K562 (cell line): ENCODE results near the gene PGGHG. TPM values are rescaled to one million over a fixed set of nuclear protein-coding genes. Genes with fewer than 3 reads are reported as not detected.

ENCODE experiments used
- BDP1 ChIP-seq: IDR thresholded peaks from 3 replicates; pipeline ENCODE4 v1.6.1; 2011; ENCODE audit not compliant: insufficient read length, insufficient read depth
- CBFA2T3 ChIP-seq: fragments of 450-650 bp; IDR thresholded peaks from 2 replicates; pipeline ENCODE4 v1.6.1; 2017
- CBX2 ChIP-seq: fragments of 200-600 bp; sonication (generic); IDR thresholded peaks from one replicate; pipeline ENCODE4 v1.6.1; 2012; ENCODE audit warnings: mild to moderate bottlenecking, low read length, inconsistent platforms; ENCODE audit not compliant: insufficient read depth, poor library complexity, severe bottlenecking
- CSDE1 ChIP-seq, 2 experiments: fragments of 450-650 bp; IDR thresholded peaks; 2 replicates each; pipeline ENCODE4 v1.6.1; 2016; ENCODE audit warnings: mild to moderate bottlenecking in 1 of 2
- EP300 ChIP-seq: IDR thresholded peaks from 2 replicates; pipeline ENCODE4 v1.6.1; 2012; ENCODE audit warnings: low read length, improper control_type of control experiment
- ETV5 ChIP-seq: sonication (generic); formaldehyde crosslinking; IDR thresholded peaks from 2 replicates; pipeline ENCODE4 v1.4.0; 2020; ENCODE audit warnings: low read depth, mild to moderate bottlenecking, missing genetic modification reagents
- GTF2E2 ChIP-seq: fragments of 200-800 bp; sonication (Bioruptor generic); IDR thresholded peaks from 2 replicates; pipeline ENCODE4 v1.6.1; 2016; ENCODE audit warnings: missing genetic modification characterization, missing compliant biosample characterization
- HNRNPUL1 ChIP-seq: fragments of 200-400 bp; formaldehyde crosslinking; IDR thresholded peaks from 2 replicates; pipeline ENCODE4 v1.6.1; 2017; ENCODE audit warnings: low read length
- POLR2G ChIP-seq: fragments of 200-400 bp; formaldehyde crosslinking; IDR thresholded peaks from 2 replicates; pipeline ENCODE4 v1.6.1; 2017; ENCODE audit warnings: low read depth, mild to moderate bottlenecking, antibody characterized with exemption, low read length, moderate library complexity
- POLR3A ChIP-seq: IDR thresholded peaks from 2 replicates; pipeline ENCODE4 v1.6.1; 2011; ENCODE audit warnings: borderline replicate concordance, mild to moderate bottlenecking, moderate library complexity; ENCODE audit not compliant: insufficient read length, insufficient read depth; ENCODE audit errors: extremely low read depth
- RB1 ChIP-seq: fragments of 450-650 bp; IDR thresholded peaks from 2 replicates; pipeline ENCODE4 v1.6.1; 2017; ENCODE audit warnings: low read depth, mild to moderate bottlenecking
- RBFOX2 ChIP-seq: fragments of 200-400 bp; formaldehyde crosslinking; IDR thresholded peaks from 2 replicates; pipeline ENCODE4 v1.6.1; 2017; ENCODE audit warnings: low read depth, mild to moderate bottlenecking, low read length, moderate library complexity
- SETDB1 ChIP-seq: IDR thresholded peaks from one replicate; pipeline ENCODE4 v1.6.1; 2012; ENCODE audit warnings: low read length, control low read depth, inconsistent platforms
- TRIM24 ChIP-seq, 2 experiments: fragments of 450-650 bp; IDR thresholded peaks; 2 replicates each; pipeline ENCODE4 v1.6.1; 2016
- U2AF2 ChIP-seq: fragments of 200-400 bp; formaldehyde crosslinking; optimal IDR thresholded peaks from 2 replicates; pipeline ENCODE3; 2017; ENCODE audit warnings: low read depth, mild to moderate bottlenecking, low read length
- ZBED1 ChIP-seq: IDR thresholded peaks from 2 replicates; pipeline ENCODE4 v1.6.1; 2014
- ZBTB17 ChIP-seq: fragments of 450-650 bp; formaldehyde crosslinking; IDR thresholded peaks from 2 replicates; pipeline ENCODE4 v1.4.0; 2020; ENCODE audit warnings: mild to moderate bottlenecking
- ZC3H11A ChIP-seq: IDR thresholded peaks from 2 replicates; pipeline ENCODE4 v1.6.1; 2012; ENCODE audit warnings: low read depth, low read length, improper control_type of control experiment
- ZNF124 ChIP-seq: sonication (generic); formaldehyde crosslinking; IDR thresholded peaks from 2 replicates; pipeline ENCODE4 v1.8.1; 2022; ENCODE audit warnings: missing genetic modification reagents
- ZZZ3 ChIP-seq: fragments of 450-650 bp; IDR thresholded peaks from 2 replicates; pipeline ENCODE4 v1.6.1; 2016; ENCODE audit warnings: antibody characterized with exemption, mild to moderate bottlenecking, moderate library complexity
- polyA plus RNA-seq, 8 experiments: library from polyadenylated mRNA; depleted of rRNA in 4 of 8; stranded (reverse) in 5 of 8; unstranded in 3 of 8; fragments of >200 nt; fragmentation: Nextera tagmentation in 2 of 8; fragmentation: Illumina TruSeq in 1 of 8; extraction: Ambion mirVana in 2 of 8; extraction: Trizol in 1 of 8; gene quantifications; 2 replicates each; pipeline versions ENCODE4 v1.2.1 to v1.2.3, GENCODE V29; 2011 to 2014; ENCODE audit warnings: inconsistent platforms in 1 of 8, missing spikeins in 1 of 8
- total RNA-seq, 7 experiments: library from RNA; depleted of rRNA in 6 of 7; stranded (reverse); fragments of >200 nt in 6 of 7; fragmentation: Illumina TruSeq in 2 of 7; extraction: Trizol in 2 of 7; gene quantifications; 2 replicates each; pipeline versions ENCODE4 v1.2.1 to v1.2.3, GENCODE V29; 2011 to 2021; ENCODE audit warnings: low replicate concordance in 1 of 7
- TF ChIP-seq, protein P1 (sequence below): IDR thresholded peaks from 2 replicates; pipeline ENCODE4 v1.6.1; 2012; ENCODE audit warnings: low read depth, low read length, improper control_type of control experiment, borderline replicate concordance
- TF ChIP-seq, protein P2 (sequence below): fragments of 200-800 bp; sonication (Bioruptor generic); IDR thresholded peaks from 2 replicates; pipeline ENCODE4 v1.6.1; 2017; ENCODE audit warnings: missing genetic modification characterization, missing compliant biosample characterization
- TF ChIP-seq, protein P3 (sequence below): fragments of 200-400 bp; formaldehyde crosslinking; IDR thresholded peaks from 2 replicates; pipeline ENCODE4 v1.6.1; 2017; ENCODE audit warnings: mild to moderate bottlenecking, low read depth, low read length, moderate library complexity
- TF ChIP-seq, protein P4 (sequence below): conservative IDR thresholded peaks from 2 replicates; pipeline ENCODE4 v1.6.1; 2011; ENCODE audit warnings: low read depth, mild to moderate bottlenecking, low read length; ENCODE audit not compliant: control insufficient read depth

The PGGHG gene
- total and polyA plus RNA-seq, 9 of the 15 experiments (the other 6 are each of a cell fraction or from before 2014, with no cell fraction given) = 0.38 to 85.1 (median 18.1) TPM

DNA sequence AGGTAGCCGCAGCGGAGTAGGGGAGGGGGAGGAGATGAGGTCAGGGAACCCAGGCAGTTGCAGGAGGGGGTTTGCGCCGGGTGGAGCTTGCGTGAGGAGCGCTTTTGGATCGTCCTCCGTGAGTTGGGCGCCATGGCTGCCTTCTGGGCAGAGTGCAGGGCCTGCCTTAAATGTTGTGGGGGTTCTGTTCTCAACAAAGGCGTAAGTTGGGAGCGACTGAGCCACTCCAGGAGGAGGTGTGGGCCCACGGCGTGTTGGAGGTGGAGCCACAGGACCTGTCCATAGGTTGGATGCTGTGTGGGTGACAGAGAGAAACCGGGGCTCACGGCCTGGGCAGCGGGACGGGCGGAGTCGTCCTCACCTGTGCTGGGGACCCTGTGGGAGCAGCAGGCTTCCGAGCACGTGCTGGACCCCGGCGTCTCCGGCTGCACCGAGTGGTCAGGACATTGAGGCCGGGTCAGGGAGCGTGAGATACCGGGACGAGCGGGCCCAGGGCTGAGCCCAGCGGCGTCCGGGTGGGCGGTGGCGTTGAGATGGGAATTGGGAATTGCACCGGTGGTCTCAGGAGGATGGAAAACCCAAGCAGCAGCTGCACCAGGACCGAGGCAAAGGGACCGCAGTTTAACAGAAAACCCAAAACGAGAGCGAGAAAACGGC, 977 bp upstream of the PGGHG start (continued):
- TF ChIP-seq POLR2G (0 out of 2 replicates have a peak, but pooled peaks have one; percentile 52), ETV5 (CRISPR knock-in tag) (no peak), POLR3A (no peak), SETDB1 (no peak), ZNF124 (no peak), RBFOX2 (peak; percentile 73), RB1 (no peak), BDP1 (no peak), GTF2E2 (tag) (no peak), EP300 (no peak), CBX2 (no peak), ZBED1 (no peak), ZBTB17 (CRISPR knock-in tag) (no peak), HNRNPUL1 (no peak), ZC3H11A (no peak), CBFA2T3 (no peak), CSDE1 (IDR thresholded peaks at IDR 0.05) (no peak), ZZZ3 (no peak), U2AF2 (no peak), TRIM24 (IDR thresholded peaks at IDR 0.05) (no peak)
- TF ChIP-seq, protein P1, sequence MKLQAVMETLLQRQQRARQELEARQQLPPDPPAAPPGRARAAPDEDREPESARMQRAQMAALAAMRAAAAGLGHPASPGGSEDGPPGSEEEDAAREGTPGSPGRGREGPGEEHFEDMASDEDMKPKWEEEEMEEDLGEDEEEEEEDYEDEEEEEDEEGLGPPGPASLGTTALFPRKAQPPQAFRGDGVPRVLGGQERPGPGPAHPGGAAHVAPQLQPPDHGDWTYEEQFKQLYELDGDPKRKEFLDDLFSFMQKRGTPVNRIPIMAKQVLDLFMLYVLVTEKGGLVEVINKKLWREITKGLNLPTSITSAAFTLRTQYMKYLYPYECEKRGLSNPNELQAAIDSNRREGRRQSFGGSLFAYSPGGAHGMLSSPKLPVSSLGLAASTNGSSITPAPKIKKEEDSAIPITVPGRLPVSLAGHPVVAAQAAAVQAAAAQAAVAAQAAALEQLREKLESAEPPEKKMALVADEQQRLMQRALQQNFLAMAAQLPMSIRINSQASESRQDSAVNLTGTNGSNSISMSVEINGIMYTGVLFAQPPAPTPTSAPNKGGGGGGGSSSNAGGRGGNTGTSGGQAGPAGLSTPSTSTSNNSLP = no peak
- TF ChIP-seq, protein P2, sequence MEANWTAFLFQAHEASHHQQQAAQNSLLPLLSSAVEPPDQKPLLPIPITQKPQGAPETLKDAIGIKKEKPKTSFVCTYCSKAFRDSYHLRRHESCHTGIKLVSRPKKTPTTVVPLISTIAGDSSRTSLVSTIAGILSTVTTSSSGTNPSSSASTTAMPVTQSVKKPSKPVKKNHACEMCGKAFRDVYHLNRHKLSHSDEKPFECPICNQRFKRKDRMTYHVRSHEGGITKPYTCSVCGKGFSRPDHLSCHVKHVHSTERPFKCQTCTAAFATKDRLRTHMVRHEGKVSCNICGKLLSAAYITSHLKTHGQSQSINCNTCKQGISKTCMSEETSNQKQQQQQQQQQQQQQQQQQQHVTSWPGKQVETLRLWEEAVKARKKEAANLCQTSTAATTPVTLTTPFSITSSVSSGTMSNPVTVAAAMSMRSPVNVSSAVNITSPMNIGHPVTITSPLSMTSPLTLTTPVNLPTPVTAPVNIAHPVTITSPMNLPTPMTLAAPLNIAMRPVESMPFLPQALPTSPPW = no peak
- TF ChIP-seq, protein P3, sequence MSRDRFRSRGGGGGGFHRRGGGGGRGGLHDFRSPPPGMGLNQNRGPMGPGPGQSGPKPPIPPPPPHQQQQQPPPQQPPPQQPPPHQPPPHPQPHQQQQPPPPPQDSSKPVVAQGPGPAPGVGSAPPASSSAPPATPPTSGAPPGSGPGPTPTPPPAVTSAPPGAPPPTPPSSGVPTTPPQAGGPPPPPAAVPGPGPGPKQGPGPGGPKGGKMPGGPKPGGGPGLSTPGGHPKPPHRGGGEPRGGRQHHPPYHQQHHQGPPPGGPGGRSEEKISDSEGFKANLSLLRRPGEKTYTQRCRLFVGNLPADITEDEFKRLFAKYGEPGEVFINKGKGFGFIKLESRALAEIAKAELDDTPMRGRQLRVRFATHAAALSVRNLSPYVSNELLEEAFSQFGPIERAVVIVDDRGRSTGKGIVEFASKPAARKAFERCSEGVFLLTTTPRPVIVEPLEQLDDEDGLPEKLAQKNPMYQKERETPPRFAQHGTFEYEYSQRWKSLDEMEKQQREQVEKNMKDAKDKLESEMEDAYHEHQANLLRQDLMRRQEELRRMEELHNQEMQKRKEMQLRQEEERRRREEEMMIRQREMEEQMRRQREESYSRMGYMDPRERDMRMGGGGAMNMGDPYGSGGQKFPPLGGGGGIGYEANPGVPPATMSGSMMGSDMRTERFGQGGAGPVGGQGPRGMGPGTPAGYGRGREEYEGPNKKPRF = no peak
- TF ChIP-seq, protein P4, sequence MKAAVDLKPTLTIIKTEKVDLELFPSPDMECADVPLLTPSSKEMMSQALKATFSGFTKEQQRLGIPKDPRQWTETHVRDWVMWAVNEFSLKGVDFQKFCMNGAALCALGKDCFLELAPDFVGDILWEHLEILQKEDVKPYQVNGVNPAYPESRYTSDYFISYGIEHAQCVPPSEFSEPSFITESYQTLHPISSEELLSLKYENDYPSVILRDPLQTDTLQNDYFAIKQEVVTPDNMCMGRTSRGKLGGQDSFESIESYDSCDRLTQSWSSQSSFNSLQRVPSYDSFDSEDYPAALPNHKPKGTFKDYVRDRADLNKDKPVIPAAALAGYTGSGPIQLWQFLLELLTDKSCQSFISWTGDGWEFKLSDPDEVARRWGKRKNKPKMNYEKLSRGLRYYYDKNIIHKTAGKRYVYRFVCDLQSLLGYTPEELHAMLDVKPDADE = no peak; the same call in 1 of the 2 replicates
